Karpas-422 (cell line): ENCODE data around the gene MEP1B. TPM values are rescaled to one million over a fixed set of nuclear protein-coding genes. Genes with fewer than 3 reads are reported as not detected.
"Not testable (repeated sequence)": the region's sequence is repeated elsewhere in the genome, so short reads cannot be mapped to it uniquely, and the experiment has no call there.

Experiments used
- DNase-seq: peaks from one replicate; pipeline ENCODE4 v3.0.0-alpha.2; 2015
- H2AFZ ChIP-seq: fragments of 200-600 bp; sonication (generic); 2 replicates; pipeline ENCODE4 v1.6.1; 2014; ENCODE audit warnings: antibody characterized with exemption, low read length, mixed read lengths
- H3K27ac ChIP-seq: fragments of 200-600 bp; sonication (generic); 2 replicates; pipeline ENCODE4 v1.5.1; 2014; ENCODE audit warnings: mild to moderate bottlenecking, low read length, moderate library complexity
- H3K27me3 ChIP-seq: fragments of 200-600 bp; sonication (generic); 2 replicates; pipeline ENCODE4 v1.6.1; 2014; ENCODE audit warnings: low read length, mixed read lengths
- H3K36me3 ChIP-seq: fragments of 200-600 bp; sonication (generic); 2 replicates; pipeline ENCODE4 v1.6.1; 2014; ENCODE audit warnings: low read length, mixed read lengths; ENCODE audit not compliant: insufficient read depth
- H3K4me1 ChIP-seq: fragments of 200-600 bp; sonication (generic); 2 replicates; pipeline ENCODE4 v1.6.1; 2014; ENCODE audit warnings: mild to moderate bottlenecking, low read length, mixed read lengths
- H3K4me2 ChIP-seq: fragments of 200-600 bp; sonication (generic); 2 replicates; pipeline ENCODE4 v1.6.1; 2014; ENCODE audit warnings: low read length, low read depth, mild to moderate bottlenecking; ENCODE audit not compliant: poor library complexity, severe bottlenecking
- H3K4me3 ChIP-seq: fragments of 200-600 bp; sonication (generic); 2 replicates; pipeline ENCODE4 v1.5.1; 2014; ENCODE audit warnings: mild to moderate bottlenecking, antibody characterized with exemption, low read length, mixed read lengths
- H3K79me2 ChIP-seq: fragments of 200-600 bp; sonication (generic); 2 replicates; pipeline ENCODE4 v1.6.1; 2014; ENCODE audit warnings: mild to moderate bottlenecking, low read length, mixed read lengths
- H3K9ac ChIP-seq: fragments of 200-600 bp; sonication (generic); 2 replicates; pipeline ENCODE4 v1.6.0; 2014; ENCODE audit warnings: low read length
- H3K9me2 ChIP-seq: fragments of 200-600 bp; sonication (generic), shearing (Covaris generic); replicated peaks from 2 replicates; pipeline ENCODE4 v1.6.0; 2014; ENCODE audit warnings: mild to moderate bottlenecking, low read length, moderate library complexity; ENCODE audit not compliant: insufficient read depth
- H3K9me3 ChIP-seq: fragments of 300-700, 200-600 bp; sonication (generic); 2 replicates; pipeline ENCODE4 v1.6.1; 2014; ENCODE audit warnings: low read length, mixed read lengths
- H4K20me1 ChIP-seq: fragments of 200-600 bp; sonication (generic); 2 replicates; pipeline ENCODE4 v1.6.1; 2014; ENCODE audit warnings: mild to moderate bottlenecking, antibody characterized with exemption, low read length, low read depth; ENCODE audit not compliant: insufficient read depth
- total RNA-seq: library from RNA; depleted of rRNA; stranded (reverse); fragments of >200 nt; shearing (Covaris generic); gene quantifications from 2 replicates; pipeline ENCODE4 v1.2.3, GENCODE V29; 2014; ENCODE audit warnings: low replicate concordance

Gene MEP1B
- total RNA-seq, 1 experiment from 2014 or later, result not detected

DNA sequence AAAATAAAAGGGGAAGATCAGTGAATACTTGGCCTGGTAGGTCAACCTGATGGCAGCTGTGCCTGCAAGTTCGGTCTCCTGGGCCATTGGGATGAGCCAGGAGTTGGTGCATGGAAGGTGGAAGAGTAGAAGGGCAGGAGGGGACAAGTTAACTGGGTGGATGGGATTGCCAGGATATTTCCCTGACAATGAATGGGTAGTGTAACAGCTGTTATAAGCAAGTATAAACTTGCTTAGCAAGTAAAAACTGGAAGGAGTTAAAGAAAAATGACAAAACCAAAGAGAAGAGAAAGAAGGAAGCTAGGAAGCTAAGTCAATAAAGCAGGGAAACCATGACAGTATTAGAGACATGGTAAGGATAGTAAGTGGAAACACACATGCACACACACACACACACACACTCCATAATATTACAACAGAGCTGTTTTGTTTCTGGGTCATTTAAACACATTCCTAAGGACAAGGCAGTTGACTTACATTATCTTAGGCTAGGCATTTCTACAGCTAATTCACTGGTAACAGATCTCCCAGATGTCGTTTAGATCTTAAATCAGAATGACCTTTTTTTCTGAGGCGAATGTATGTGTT, 29.7 kb downstream of the MEP1B start:
- no peaks in the 10 kb centered on the region for H3K36me3 ChIP-seq
- H3K4me1 ChIP-seq, result no peaks in the 10 kb centered on the region
- H4K20me1 ChIP-seq, result no peaks in the 10 kb centered on the region
- no peak for DNase-seq
- H2AFZ ChIP-seq, result no peak overlapping the region
- H3K27me3 ChIP-seq, result no peaks in the 10 kb centered on the region
- no peak overlapping the region for H3K9ac ChIP-seq
- H3K4me2 ChIP-seq, result no peak overlapping the region
- no peaks in the 10 kb centered on the region for H3K9me3 ChIP-seq
- no peak overlapping the region for H3K27ac ChIP-seq
- H3K9me2 ChIP-seq, result no peaks in the 10 kb centered on the region
- H3K4me3 ChIP-seq, result no peak overlapping the region
- no peaks in the 10 kb centered on the region for H3K79me2 ChIP-seq

- not testable (repeated sequence) for DNase-seq, H3K27ac ChIP-seq, H3K4me3 ChIP-seq, H3K9ac ChIP-seq, H3K4me1 ChIP-seq, H3K79me2 ChIP-seq, H2AFZ ChIP-seq, H3K36me3 ChIP-seq, H3K4me2 ChIP-seq, H3K27me3 ChIP-seq, H3K9me2 ChIP-seq, H3K9me3 ChIP-seq, H4K20me1 ChIP-seq
Measured at GRCh38 chr18:32233348-32233747, 43.5 kb downstream of the MEP1B start.

DNA sequence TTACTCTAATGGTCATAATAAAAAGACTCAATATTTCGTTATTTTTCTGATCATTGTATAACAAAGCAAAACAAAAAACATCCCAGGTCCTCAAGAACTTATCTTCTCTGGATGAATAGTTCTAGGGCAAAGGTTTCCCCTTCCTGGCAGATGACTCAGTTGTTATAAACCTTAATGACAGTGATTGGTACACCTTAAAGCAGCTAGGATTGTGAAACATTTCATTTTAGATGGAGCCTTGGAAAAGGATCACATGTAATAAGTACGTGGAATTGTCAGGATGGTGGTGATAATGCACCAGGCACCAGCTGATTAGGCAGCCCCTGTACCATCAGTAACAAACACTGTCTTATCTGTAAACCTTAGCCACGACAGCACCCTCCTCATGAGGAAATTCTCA, 47.2 kb downstream of the MEP1B start:
- Histone ChIP-seq H2AFZ (no peak overlapping the region), H3K4me2 (no peak overlapping the region), H3K4me1 (no peaks in the 10 kb centered on the region), H3K79me2 (no peaks in the 10 kb centered on the region), H4K20me1 (no peaks in the 10 kb centered on the region), H3K36me3 (no peaks in the 10 kb centered on the region), H3K27ac (no peak overlapping the region), H3K4me3 (no peak overlapping the region), H3K9me2 (no peaks in the 10 kb centered on the region), H3K9me3 (no peaks in the 10 kb centered on the region), H3K9ac (no peak overlapping the region), H3K27me3 (no peaks in the 10 kb centered on the region; the same call in 1 of the 2 replicates)
- no peak for DNase-seq

GRCh38 chr18:32238635-32239268, 48.9 kb downstream of the MEP1B start:
- no peaks in the 10 kb centered on the region for H3K9me3 ChIP-seq
- no peaks in the 10 kb centered on the region for H3K79me2 ChIP-seq
- no peak overlapping the region for H3K4me2 ChIP-seq
- H3K27ac ChIP-seq, result no peak overlapping the region
- no peaks in the 10 kb centered on the region for H3K4me1 ChIP-seq
- DNase-seq, result no peak
- H3K9ac ChIP-seq, result no peak overlapping the region
- no peaks in the 10 kb centered on the region for H4K20me1 ChIP-seq
- H3K9me2 ChIP-seq, result no peaks in the 10 kb centered on the region
- H3K27me3 ChIP-seq, result no peaks in the 10 kb centered on the region; the same call in 1 of the 2 replicates
- no peak overlapping the region for H2AFZ ChIP-seq
- no peaks in the 10 kb centered on the region for H3K36me3 ChIP-seq
- no peak overlapping the region for H3K4me3 ChIP-seq

DNA sequence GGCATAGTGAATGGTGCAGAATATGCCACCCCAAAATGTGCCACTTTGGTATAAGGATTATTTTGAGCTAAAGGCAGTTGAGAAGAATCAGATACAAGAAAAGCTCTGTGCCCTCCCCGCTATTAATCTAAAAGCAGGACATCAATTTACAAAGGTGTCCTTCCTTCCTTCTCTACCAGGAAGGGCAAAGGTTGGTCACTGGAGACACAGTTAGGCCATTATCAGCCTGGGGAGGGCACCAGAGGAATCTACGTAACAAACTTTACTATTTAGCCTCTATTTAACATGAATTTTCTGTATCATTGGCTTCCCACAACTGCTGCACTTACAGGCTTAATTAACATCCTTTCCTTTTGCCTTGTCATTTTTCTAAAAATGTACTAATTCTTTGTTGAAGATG, 52.6 kb downstream of the MEP1B start:
- H3K4me2 ChIP-seq, result no peak overlapping the region
- H3K4me1 ChIP-seq, result no peaks in the 10 kb centered on the region
- no peak for DNase-seq
- H3K79me2 ChIP-seq, result no peaks in the 10 kb centered on the region
- no peaks in the 10 kb centered on the region for H3K27me3 ChIP-seq
- H3K4me3 ChIP-seq, result no peak overlapping the region
- H3K9me2 ChIP-seq, result no peaks in the 10 kb centered on the region
- H3K9me3 ChIP-seq, result no peaks in the 10 kb centered on the region
- H4K20me1 ChIP-seq, result no peaks in the 10 kb centered on the region
- H2AFZ ChIP-seq, result no peak overlapping the region
- H3K9ac ChIP-seq, result no peak overlapping the region
- no peak overlapping the region for H3K27ac ChIP-seq
- no peaks in the 10 kb centered on the region for H3K36me3 ChIP-seq

DNA sequence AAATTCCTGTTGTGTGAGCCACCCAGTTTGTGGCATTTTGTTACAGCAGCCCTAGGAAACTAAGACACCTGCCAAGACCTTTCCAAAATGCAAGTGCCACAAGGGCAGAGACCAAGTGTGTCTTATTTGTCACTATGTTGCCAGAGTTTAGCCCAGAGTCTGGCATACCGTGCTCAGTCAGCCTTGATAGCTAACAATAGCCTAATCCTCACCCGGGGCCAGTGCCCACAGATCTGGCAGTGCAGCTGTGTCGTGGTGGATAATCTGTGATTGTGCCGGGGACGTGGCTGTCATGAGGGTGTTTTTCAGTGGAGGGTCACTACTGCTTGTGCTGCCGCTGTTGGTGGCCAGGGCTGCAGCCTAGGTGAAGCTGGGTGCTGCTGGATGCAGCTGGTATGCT, 53.5 kb downstream of the MEP1B start:
- Histone ChIP-seq H3K9me2 (no peaks in the 10 kb centered on the region), H3K27ac (no peak overlapping the region), H3K4me1 (no peaks in the 10 kb centered on the region), H3K27me3 (no peaks in the 10 kb centered on the region), H3K4me2 (no peak overlapping the region), H4K20me1 (no peaks in the 10 kb centered on the region), H3K9me3 (no peaks in the 10 kb centered on the region), H3K36me3 (no peaks in the 10 kb centered on the region), H2AFZ (no peak overlapping the region), H3K9ac (no peak overlapping the region), H3K79me2 (no peaks in the 10 kb centered on the region), H3K4me3 (no peak overlapping the region)
- DNase-seq, result no peak

DNA sequence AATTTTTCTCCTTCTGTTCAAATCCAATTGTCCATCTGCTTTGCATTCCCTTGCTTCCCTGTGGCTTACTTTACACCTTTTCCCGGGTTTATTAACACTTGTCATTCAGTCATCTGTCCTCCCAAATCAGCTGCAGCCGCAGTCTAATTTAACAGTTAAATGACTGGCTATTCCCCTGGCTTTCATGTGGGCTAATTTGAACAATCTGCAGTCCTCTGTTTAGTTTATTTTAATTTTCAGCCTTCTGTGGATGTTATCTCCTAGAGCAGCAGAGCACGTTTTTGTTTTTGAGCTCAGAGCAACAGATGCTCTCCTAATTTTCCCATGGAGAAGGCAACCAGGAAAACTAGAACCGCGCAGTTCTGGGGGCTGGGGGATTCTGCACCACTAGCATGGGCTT, 55.0 kb downstream of the MEP1B start:
- Histone ChIP-seq H3K4me2 (no peak overlapping the region), H3K4me1 (no peaks in the 10 kb centered on the region), H3K36me3 (no peaks in the 10 kb centered on the region), H3K4me3 (no peak overlapping the region), H3K9ac (no peak overlapping the region), H3K79me2 (no peaks in the 10 kb centered on the region), H3K9me3 (no peaks in the 10 kb centered on the region), H4K20me1 (no peaks in the 10 kb centered on the region), H3K9me2 (no peaks in the 10 kb centered on the region), H3K27me3 (no peaks in the 10 kb centered on the region), H2AFZ (no peak overlapping the region), H3K27ac (no peak overlapping the region)
- no peak for DNase-seq

GRCh38 chr18:32249147-32249929, 59.5 kb downstream of the MEP1B start:
- H3K9me2 ChIP-seq, result no peaks in the 10 kb centered on the region

More at GRCh38 chr18:32249147-32249929, 59.5 kb downstream of the MEP1B start:
- Histone ChIP-seq H3K4me2 (no peak overlapping the region), H2AFZ (no peak overlapping the region), H3K36me3 (no peaks in the 10 kb centered on the region), H3K79me2 (no peaks in the 10 kb centered on the region), H3K9ac (no peak overlapping the region), H3K27ac (no peak overlapping the region), H3K4me3 (no peak overlapping the region), H3K9me3 (no peaks in the 10 kb centered on the region), H4K20me1 (no peaks in the 10 kb centered on the region), H3K27me3 (no peaks in the 10 kb centered on the region), H3K4me1 (no peaks in the 10 kb centered on the region)
- DNase-seq, result no peak
